HCT116 (cell line): ENCODE results near the gene DHRS7. TPM values are rescaled to one million over a fixed set of nuclear protein-coding genes. Genes with fewer than 3 reads are reported as not detected.

Source experiments
- ATAC-seq: fragments of 200-7000 bp; cut with Tn5 transposase; 2 replicates; pipeline ENCODE4 v1.9.1; 2020; ENCODE audit warnings: mild to moderate bottlenecking, moderate library complexity
- BruUV-seq: library from RNA; stranded (reverse); fragments of 400-500 nt; replicated peaks from 2 replicates; lab custom pipeline; 2021; lab: Mats Ljungman, UMichigan
- CTCF ChIA-PET: fragments of 300-600 bp; sonication (Branson Sonifier 250); formaldehyde crosslinking; loops from one replicate; lab custom pipeline; 2021; ENCODE audit warnings: antibody characterized with exemption; lab: Charles Lee
- POLR2A ChIA-PET: fragments of 300-600, 350-600 bp; sonication (Branson Sonifier 250); formaldehyde crosslinking; loops from one replicate; lab custom pipeline; 2021; ENCODE audit warnings: antibody characterized with exemption; lab: Charles Lee
- RAD21 ChIA-PET, 2 experiments: fragments of 300-600 bp; sonication (Branson Sonifier 250); formaldehyde crosslinking; loops; one replicate each; lab custom pipeline; 2023; ENCODE audit warnings: low total read pairs in 2 of 2; ENCODE audit not compliant: uncharacterized antibody in 2 of 2, unreplicated experiment in 2 of 2, low non-redundant PET in 1 of 2; lab: Charles Lee
- DNase-seq: peaks from one replicate; pipeline ENCODE4 v3.0.0-alpha.2; 2010; ENCODE audit warnings: low read depth, low spot score
- H2AFZ ChIP-seq: fragments of 200-600 bp; shearing (Covaris generic), sonication (generic); 2 replicates; pipeline ENCODE4 v1.6.1; 2017; ENCODE audit warnings: low read depth, mixed run types, mixed read lengths, antibody characterized with exemption, low read length; ENCODE audit not compliant: poor library complexity, severe bottlenecking
- H3K27ac ChIP-seq: 2 replicates; pipeline ENCODE4 v1.5.1; 2012; ENCODE audit warnings: low read depth, low read length
- H3K27me3 ChIP-seq: fragments of 200-600 bp; sonication (generic); 2 replicates; pipeline ENCODE4 v1.6.1; 2016; ENCODE audit warnings: mixed run types, low read length, mixed read lengths; ENCODE audit not compliant: insufficient read depth
- H3K36me3 ChIP-seq, 2 experiments: fragments of 200-500 bp in 1 of 2; fragments of 200-600 bp in 1 of 2; sonication (Bioruptor generic) in 1 of 2; sonication (generic) in 1 of 2; 2 replicates each; pipeline versions ENCODE4 v1.5.1 to v1.6.1; 2014 to 2016; ENCODE audit warnings: low read length in 2 of 2, inconsistent platforms in 1 of 2, mixed read lengths in 1 of 2, mixed run types in 1 of 2; ENCODE audit not compliant: insufficient read depth in 2 of 2, control insufficient read depth in 1 of 2
- H3K4me1 ChIP-seq, 2 experiments: fragments of 200-600 bp in 1 of 2; sonication (generic) in 1 of 2; 2 replicates each; pipeline versions ENCODE4 v1.5.1 to v1.6.1; 2012 to 2017; ENCODE audit warnings: low read length in 2 of 2, inconsistent platforms in 1 of 2, mild to moderate bottlenecking in 1 of 2, mixed read lengths in 1 of 2, mixed run types in 1 of 2, moderate library complexity in 1 of 2; ENCODE audit not compliant: insufficient read depth in 2 of 2, control insufficient read depth in 1 of 2
- H3K4me2 ChIP-seq: fragments of 200-600 bp; sonication (generic); 2 replicates; pipeline ENCODE4 v1.6.1; 2017; ENCODE audit warnings: mixed run types, low read length, mixed read lengths
- H3K4me3 ChIP-seq, 2 experiments: fragments of 200-600 bp in 1 of 2; sonication (generic) in 1 of 2; replicated peaks in 1 of 2; 2 replicates each; pipeline ENCODE4 v1.5.1; 2011 to 2016; ENCODE audit warnings: low read length in 2 of 2, control low read depth in 1 of 2, low read depth in 1 of 2, mild to moderate bottlenecking in 1 of 2, mixed read lengths in 1 of 2, mixed run types in 1 of 2
- H3K79me2 ChIP-seq: fragments of 200-600 bp; sonication (generic); 2 replicates; pipeline ENCODE4 v1.6.1; 2017; ENCODE audit warnings: mild to moderate bottlenecking, mixed run types, low read length, moderate library complexity, mixed read lengths; ENCODE audit not compliant: insufficient read depth
- H3K9ac ChIP-seq: fragments of 200-600 bp; sonication (generic); 2 replicates; pipeline ENCODE4 v1.6.1; 2016; ENCODE audit warnings: low read length, mixed read lengths
- H3K9me2 ChIP-seq: fragments of 200-600 bp; sonication (generic), shearing (Covaris generic); 2 replicates; pipeline ENCODE4 v1.6.1; 2017; ENCODE audit warnings: mixed run types, mild to moderate bottlenecking, moderate library complexity; ENCODE audit not compliant: insufficient read depth
- H3K9me3 ChIP-seq, 2 experiments: fragments of 200-500 bp in 1 of 2; fragments of 200-600 bp in 1 of 2; sonication (Bioruptor generic) in 1 of 2; sonication (generic) in 1 of 2; 2 replicates each; pipeline ENCODE4 v1.6.1; 2014 to 2017; ENCODE audit warnings: low read length in 2 of 2, mixed read lengths in 2 of 2, inconsistent platforms in 1 of 2, low read depth in 1 of 2, mild to moderate bottlenecking in 1 of 2, mixed run types in 1 of 2, moderate library complexity in 1 of 2; ENCODE audit not compliant: control insufficient read depth in 1 of 2, insufficient read depth in 1 of 2
- H4K20me1 ChIP-seq: fragments of 200-600 bp; sonication (generic), shearing (Covaris generic); 2 replicates; pipeline ENCODE4 v1.6.1; 2017; ENCODE audit warnings: mixed run types, mild to moderate bottlenecking, moderate library complexity; ENCODE audit not compliant: insufficient read depth
- CBX3 ChIP-seq: IDR thresholded peaks from 2 replicates; pipeline ENCODE4 v1.6.1; 2012; ENCODE audit warnings: low read depth
- ELF1 ChIP-seq: IDR thresholded peaks from 2 replicates; pipeline ENCODE4 v1.6.1; 2012; ENCODE audit warnings: low read depth, borderline replicate concordance
- FOSL1 ChIP-seq: IDR thresholded peaks from 2 replicates; pipeline ENCODE4 v1.6.1; 2012; ENCODE audit warnings: low read depth
- POLR2A ChIP-seq: IDR thresholded peaks from 2 replicates; pipeline ENCODE4 v1.7.0; 2011; ENCODE audit warnings: borderline replicate concordance; ENCODE audit not compliant: insufficient read depth, insufficient read length; ENCODE audit errors: extremely low read depth
- POLR2AphosphoS5 ChIP-seq: IDR thresholded peaks from 2 replicates; pipeline ENCODE4 v1.6.1; 2011; ENCODE audit warnings: mild to moderate bottlenecking, low read depth, low read length, moderate library complexity
- SIN3A ChIP-seq: IDR thresholded peaks from 2 replicates; pipeline ENCODE4 v1.6.1; 2012; ENCODE audit warnings: low read depth
- SP1 ChIP-seq: IDR thresholded peaks from 2 replicates; pipeline ENCODE4 v1.6.1; 2012; ENCODE audit warnings: low read depth
- SRF ChIP-seq: IDR thresholded peaks from 2 replicates; pipeline ENCODE4 v1.6.1; 2012; ENCODE audit warnings: low read depth
- ZNF274 ChIP-seq: fragments of 200-500 bp; sonication (Bioruptor generic); IDR thresholded peaks from 2 replicates; pipeline ENCODE4 v1.6.1; 2014; ENCODE audit warnings: mild to moderate bottlenecking, low read depth, low read length, inconsistent platforms
- intact Hi-C: fragments of 100-400 bp; cut with micrococcal nuclease; formaldehyde crosslinking; loops from 2 replicates; pipeline ENCODE4 v1.10.0; 2022
- total RNA-seq: library from RNA; stranded (reverse); gene quantifications from one replicate; pipeline ENCODE4 v1.2.1, GENCODE V29; 2021; ENCODE audit not compliant: unreplicated experiment
- TF ChIP-seq, protein P1 (sequence below): IDR thresholded peaks from 2 replicates; pipeline ENCODE4 v1.6.1; 2012
- TF ChIP-seq, protein P2 (sequence below): IDR thresholded peaks from 2 replicates; pipeline ENCODE4 v1.6.1; 2012; ENCODE audit warnings: low read depth

DHRS7 gene
- total RNA-seq, 1 experiment from 2014 or later = 43.8 TPM

DNA sequence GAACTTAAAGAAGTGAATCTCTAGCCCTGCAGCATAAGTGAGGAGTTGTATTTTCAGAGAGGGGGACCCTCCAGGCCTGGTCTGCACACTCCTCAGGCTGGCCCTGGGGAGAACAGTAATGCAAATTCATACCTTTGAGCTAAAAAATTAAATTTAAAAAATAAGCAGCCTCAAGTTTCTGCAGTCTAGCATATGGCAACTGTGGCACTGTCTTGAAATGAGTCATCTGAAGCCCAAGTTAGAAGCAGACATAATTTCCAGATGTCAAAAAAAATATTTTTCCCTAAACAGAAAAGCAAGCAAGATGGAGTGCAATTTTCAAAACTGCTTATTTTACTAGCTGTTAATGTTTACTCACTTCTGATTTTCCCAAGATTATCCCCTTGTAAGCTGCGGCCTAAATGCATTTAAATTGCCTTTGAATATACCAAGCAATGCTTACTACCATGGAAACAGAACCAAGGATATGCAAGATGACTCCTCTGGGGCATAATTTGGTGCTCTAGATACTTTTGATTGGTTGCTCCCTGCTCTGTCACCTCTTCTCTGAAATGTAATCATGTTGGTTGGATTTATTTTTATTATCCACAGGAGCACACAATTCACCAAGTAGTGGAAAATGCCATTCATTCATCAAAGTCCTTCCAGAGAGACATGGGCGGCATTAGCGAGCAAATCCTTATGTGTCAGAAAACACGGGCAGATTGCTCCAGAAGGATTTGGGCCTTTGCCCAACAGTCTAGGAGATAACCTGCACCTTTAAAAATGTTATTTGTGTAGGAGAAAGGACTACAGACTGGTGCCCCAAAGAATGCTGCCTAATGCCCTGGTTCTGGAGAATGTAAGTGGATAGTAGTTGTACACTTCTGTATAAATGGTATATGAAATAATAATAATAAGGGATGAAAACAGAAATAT lies 25.0 kb upstream of the DHRS7 start:
- H3K27ac ChIP-seq = no peak overlapping the region
- CTCF ChIA-PET = interaction anchor here (1.4 kb wide), 1 partner anchor 372 kb away, joined by 3 read pairs; no protein-coding TSS in a partner anchor
- RAD21 ChIA-PET = no interaction called here

More for the DNA sequence above, 25.0 kb upstream of the DHRS7 start:
- no peaks in the 10 kb centered on the region for H3K9me2 ChIP-seq
- ATAC-seq = no peak
- H3K4me1 ChIP-seq = no peaks in the 10 kb centered on the region
- intact Hi-C loops = loop anchor here (2.0 to 10.0 kb wide), 4 partner anchors 145 to 1063 kb away; partner anchors contain the start of gene C14orf39
- DNase-seq = no peak
- no peaks in the 10 kb centered on the region for H3K79me2 ChIP-seq
- H3K4me2 ChIP-seq = no peak overlapping the region
- no peaks in the 10 kb centered on the region for H4K20me1 ChIP-seq
- no peak overlapping the region for H2AFZ ChIP-seq
- H3K9ac ChIP-seq = no peak overlapping the region
- POLR2A ChIA-PET = interaction anchor here (0.5 to 0.7 kb wide), 2 partner anchors 137 to 142 kb away, joined by 3 to 4 read pairs; no protein-coding TSS in a partner anchor
- TF ChIP-seq ELF1 (no peak), POLR2AphosphoS5 (no peak), ZNF274 (no peak), SRF (no peak), CBX3 (no peak), FOSL1 (no peak), POLR2A (no peak), SP1 (no peak), SIN3A (no peak)
- TF ChIP-seq, protein P1, sequence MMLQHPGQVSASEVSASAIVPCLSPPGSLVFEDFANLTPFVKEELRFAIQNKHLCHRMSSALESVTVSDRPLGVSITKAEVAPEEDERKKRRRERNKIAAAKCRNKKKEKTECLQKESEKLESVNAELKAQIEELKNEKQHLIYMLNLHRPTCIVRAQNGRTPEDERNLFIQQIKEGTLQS = no peak
- TF ChIP-seq, protein P2, sequence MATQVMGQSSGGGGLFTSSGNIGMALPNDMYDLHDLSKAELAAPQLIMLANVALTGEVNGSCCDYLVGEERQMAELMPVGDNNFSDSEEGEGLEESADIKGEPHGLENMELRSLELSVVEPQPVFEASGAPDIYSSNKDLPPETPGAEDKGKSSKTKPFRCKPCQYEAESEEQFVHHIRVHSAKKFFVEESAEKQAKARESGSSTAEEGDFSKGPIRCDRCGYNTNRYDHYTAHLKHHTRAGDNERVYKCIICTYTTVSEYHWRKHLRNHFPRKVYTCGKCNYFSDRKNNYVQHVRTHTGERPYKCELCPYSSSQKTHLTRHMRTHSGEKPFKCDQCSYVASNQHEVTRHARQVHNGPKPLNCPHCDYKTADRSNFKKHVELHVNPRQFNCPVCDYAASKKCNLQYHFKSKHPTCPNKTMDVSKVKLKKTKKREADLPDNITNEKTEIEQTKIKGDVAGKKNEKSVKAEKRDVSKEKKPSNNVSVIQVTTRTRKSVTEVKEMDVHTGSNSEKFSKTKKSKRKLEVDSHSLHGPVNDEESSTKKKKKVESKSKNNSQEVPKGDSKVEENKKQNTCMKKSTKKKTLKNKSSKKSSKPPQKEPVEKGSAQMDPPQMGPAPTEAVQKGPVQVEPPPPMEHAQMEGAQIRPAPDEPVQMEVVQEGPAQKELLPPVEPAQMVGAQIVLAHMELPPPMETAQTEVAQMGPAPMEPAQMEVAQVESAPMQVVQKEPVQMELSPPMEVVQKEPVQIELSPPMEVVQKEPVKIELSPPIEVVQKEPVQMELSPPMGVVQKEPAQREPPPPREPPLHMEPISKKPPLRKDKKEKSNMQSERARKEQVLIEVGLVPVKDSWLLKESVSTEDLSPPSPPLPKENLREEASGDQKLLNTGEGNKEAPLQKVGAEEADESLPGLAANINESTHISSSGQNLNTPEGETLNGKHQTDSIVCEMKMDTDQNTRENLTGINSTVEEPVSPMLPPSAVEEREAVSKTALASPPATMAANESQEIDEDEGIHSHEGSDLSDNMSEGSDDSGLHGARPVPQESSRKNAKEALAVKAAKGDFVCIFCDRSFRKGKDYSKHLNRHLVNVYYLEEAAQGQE = no peak
- TF ChIP-seq, all 23 proteins: peak for 0
- H3K36me3 ChIP-seq = no peaks in the 10 kb centered on the region
- no TSS peak for BruUV-seq
- H3K27me3 ChIP-seq = no peaks in the 10 kb centered on the region
- no peaks in the 10 kb centered on the region for H3K9me3 ChIP-seq
- H3K4me3 ChIP-seq = no peak overlapping the region
